ENCODE data around the gene ZCCHC7. TPM values are rescaled to one million over a fixed set of nuclear protein-coding genes. Genes with fewer than 3 reads are reported as not detected.

Gene ZCCHC7
- total and polyA plus RNA-seq, 10 of the 15 experiments (the other 5 are each of a cell fraction or from before 2014, with no cell fraction given), result 42.9 to 178 (median 53.3) TPM

- ChIA-PET SMC1A (ENCODE audit: uncharacterized antibody, unreplicated experiment) (interaction anchor here (0.9 to 6.2 kb wide), 13 partner anchors 11 to 123 kb away, joined by 3 to 46 read pairs (median 4); partner anchors contain the start of gene ZCCHC7), RAD21 (ENCODE audit: unreplicated experiment) (interaction anchor here (1.0 to 3.8 kb wide), 7 partner anchors 9 to 166 kb away, joined by 3 to 14 read pairs (median 4); no protein-coding TSS in a partner anchor), CTCF (interaction anchor here (0.9 to 3.6 kb wide), 5 partner anchors 9 to 99 kb away, joined by 3 to 13 read pairs (median 4); no protein-coding TSS in a partner anchor), POLR2A (interaction anchor here (0.7 to 2.1 kb wide), 9 partner anchors 9 to 173 kb away, joined by 3 to 11 read pairs (median 5); partner anchors contain the start of gene ZCCHC7)
- H3K4me2 ChIP-seq (ENCODE audit: control insufficient read depth, insufficient read depth), result no peak overlapping the region
- no peak overlapping the region for H2AFZ ChIP-seq (ENCODE audit: control insufficient read depth, low read depth, low read length)
- in situ Hi-C loops (cut with MboI), result loop anchor here (5.0 kb wide), 3 partner anchors 49 to 174 kb away; no protein-coding TSS in a partner anchor
- no peak for FAIRE-seq
- DNase-seq (ENCODE audit: low read depth, low spot score), result no peak
- H3K79me2 ChIP-seq (ENCODE audit: control insufficient read depth, insufficient read depth, low read length), result peaks cover 49% of the 10 kb centered on the region
- 96% methylated on average over 1 of the region's 1 CpG for WGBS (ENCODE audit: insufficient coverage, insufficient replicate concordance, low lambda C conversion rate, missing lambda C conversion rate)
- ATAC-seq, result no peak
- no TSS peak for BruUV-seq (replicated peaks)
- peaks cover 1 to 17% of the 10 kb centered on the region in 2 experiments for H3K36me3 ChIP-seq (ENCODE audit: control insufficient read depth in 2 of 2, insufficient read depth in 2 of 2, low read length in 1 of 2)
- peaks cover 12% of the 10 kb centered on the region for H3K9me3 ChIP-seq (replicated peaks; ENCODE audit: control insufficient read depth, insufficient read depth, low read length)
- H4K20me1 ChIP-seq (ENCODE audit: control insufficient read depth, insufficient read depth), result no peaks in the 10 kb centered on the region
- no peak overlapping the region for H3K9ac ChIP-seq (ENCODE audit: control insufficient read depth, insufficient read depth, low read length)
- no peaks in the 10 kb centered on the region for H3K27me3 ChIP-seq (replicated peaks in 1 of 2; ENCODE audit: control insufficient read depth in 2 of 2, insufficient read depth in 2 of 2, low read length in 1 of 2)
- no peak for TF ChIP-seq IKZF1 (conservative IDR thresholded peaks at IDR 0.05)
- TF ChIP-seq IRF5 (IDR thresholded peaks at IDR 0.05; ENCODE audit: borderline replicate concordance), result no peak
- TF ChIP-seq YBX1 (IDR thresholded peaks at IDR 0.05), result no peak
- TF ChIP-seq, protein P1, sequence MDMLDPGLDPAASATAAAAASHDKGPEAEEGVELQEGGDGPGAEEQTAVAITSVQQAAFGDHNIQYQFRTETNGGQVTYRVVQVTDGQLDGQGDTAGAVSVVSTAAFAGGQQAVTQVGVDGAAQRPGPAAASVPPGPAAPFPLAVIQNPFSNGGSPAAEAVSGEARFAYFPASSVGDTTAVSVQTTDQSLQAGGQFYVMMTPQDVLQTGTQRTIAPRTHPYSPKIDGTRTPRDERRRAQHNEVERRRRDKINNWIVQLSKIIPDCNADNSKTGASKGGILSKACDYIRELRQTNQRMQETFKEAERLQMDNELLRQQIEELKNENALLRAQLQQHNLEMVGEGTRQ (IDR thresholded peaks at IDR 0.05; ENCODE audit: borderline replicate concordance, low read depth, low read length), result no peak
- TF ChIP-seq MEF2B (IDR thresholded peaks at IDR 0.05; ENCODE audit: partially characterized antibody, poor library complexity, severe bottlenecking), result no peak
- TF ChIP-seq SMAD1 (IDR thresholded peaks at IDR 0.05; ENCODE audit: low read depth, partially characterized antibody), result no peak
- no peak for TF ChIP-seq SIX5 (IDR thresholded peaks at IDR 0.05; ENCODE audit: low read depth, low read length, severe bottlenecking)
- TF ChIP-seq ZNF274 (IDR thresholded peaks at IDR 0.05; ENCODE audit: insufficient read depth, insufficient read length), result no peak
- TF ChIP-seq BACH1 (IDR thresholded peaks at IDR 0.05; ENCODE audit: borderline replicate concordance), result no peak
- TF ChIP-seq NFIC (IDR thresholded peaks at IDR 0.05; ENCODE audit: low read depth, low read length), result no peak
- H3K27ac ChIP-seq (ENCODE audit: control insufficient read depth, insufficient read depth), result no peak overlapping the region
- H3K4me3 ChIP-seq, result no peak overlapping the region
- peaks cover 24% of the 10 kb centered on the region for H3K4me1 ChIP-seq (ENCODE audit: control insufficient read depth, insufficient read depth, low read length)
- intact Hi-C loops (cut with micrococcal nuclease; ENCODE audit: unreplicated experiment), result no loop called here
Observed at GRCh38 chr9:37201581-37201980, 81.2 kb downstream of the ZCCHC7 start.

Data from GM12878 (cell line).